SK-N-MC (cell line): ENCODE measurements around the gene APOE.

Source experiments
- EZH2 ChIP-seq: fragments of 200-600 bp; sonication (generic); IDR thresholded peaks from one replicate; pipeline ENCODE4 v1.6.1; 2017; ENCODE audit warnings: antibody characterized with exemption
- POLR2AphosphoS5 ChIP-seq: IDR thresholded peaks from 2 replicates; pipeline ENCODE4 v1.6.1; 2012; ENCODE audit warnings: mild to moderate bottlenecking, low read depth, low read length, borderline replicate concordance

DNA sequence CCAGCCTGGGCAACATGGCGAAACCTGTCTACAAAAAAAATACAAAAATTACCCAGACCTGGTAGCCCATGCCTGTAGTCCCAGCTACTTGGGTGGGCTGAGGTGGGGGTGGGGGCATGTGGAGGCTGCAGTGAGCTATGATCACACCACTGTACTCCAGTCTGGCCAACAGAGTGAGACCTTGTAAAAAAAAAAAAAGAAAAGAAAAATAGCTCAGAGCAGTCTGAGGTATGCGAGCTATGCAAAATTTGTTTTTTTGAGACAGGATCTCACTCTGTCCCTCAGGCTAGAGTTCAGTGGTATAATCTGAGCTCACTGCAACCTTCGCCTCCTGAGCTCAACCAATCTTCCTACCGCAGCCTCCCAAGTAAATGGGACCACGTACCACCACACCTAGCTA is 21.7 kb upstream of the APOE start:
- no peak for TF ChIP-seq EZH2
- TF ChIP-seq POLR2AphosphoS5, result no peak
